Measurements from ENCODE around the gene NEDD4L. TPM values are rescaled to one million over a fixed set of nuclear protein-coding genes. Genes with fewer than 3 reads are reported as not detected.

NEDD4L gene
- polyA plus RNA-seq, 1 of the 3 experiments (the other 2 are of a cell fraction): 13.2 TPM

DNA sequence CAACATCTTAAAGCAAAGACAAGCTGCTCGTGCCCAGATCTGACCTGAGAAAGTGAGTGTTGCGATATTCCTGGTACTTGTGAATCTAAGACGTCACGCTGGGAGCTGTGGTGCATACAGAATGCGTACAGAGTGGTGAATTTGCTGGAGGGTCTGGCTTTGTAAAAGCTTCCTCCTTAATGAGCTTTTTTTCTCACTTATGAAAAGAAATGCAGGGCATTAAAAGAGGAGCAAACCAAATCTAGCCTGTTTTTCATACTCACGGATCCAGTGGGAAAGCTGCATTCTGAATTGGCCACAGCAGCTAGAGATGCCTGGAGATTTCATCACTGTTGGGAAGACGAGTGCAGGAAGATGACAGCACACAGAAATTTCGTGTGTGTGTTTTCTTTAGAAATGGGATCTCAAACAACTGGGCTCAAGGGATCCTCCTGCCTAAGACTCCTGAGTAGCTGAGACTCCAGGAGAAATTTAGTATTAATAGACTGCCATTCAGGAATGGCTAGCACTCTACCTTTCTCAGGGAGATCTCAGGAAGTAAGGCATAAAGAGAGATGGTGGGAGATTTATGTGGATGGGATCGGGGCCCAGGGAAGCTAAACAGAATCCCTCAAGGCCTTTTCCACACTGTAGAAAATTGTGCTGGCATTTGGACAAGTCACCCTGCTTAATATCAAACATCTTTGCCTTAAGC, 403.5 kb downstream of the NEDD4L start:
- Histone ChIP-seq H3K4me1 (ENCODE audit: control insufficient read depth in 1 of 2, insufficient read depth in 2 of 2, low read depth in 1 of 2, low read length in 1 of 2) (peaks cover 0 to 5% of the 10 kb centered on the region in 2 experiments; a peak in 3 of 4 replicates), H3K4me3 (ENCODE audit: low read depth in 2 of 2, low read length in 1 of 2) (no peak overlapping the region), H3K36me3 (replicated peaks in 1 of 2; ENCODE audit: control insufficient read depth in 1 of 2, insufficient read depth in 2 of 2, low read length in 1 of 2) (no peaks in the 10 kb centered on the region), H3K9me2 (no peaks in the 10 kb centered on the region), H3K27me3 (ENCODE audit: insufficient read depth) (no peaks in the 10 kb centered on the region), H3K9ac (no peak overlapping the region), H4K20me1 (ENCODE audit: insufficient read depth) (no peaks in the 10 kb centered on the region), H2AFZ (ENCODE audit: low read depth) (no peak overlapping the region), H3K4me2 (no peak overlapping the region), H3K27ac (ENCODE audit: low read depth in 2 of 2, low read length in 1 of 2) (no peak overlapping the region), H3K9me3 (no peaks in the 10 kb centered on the region), H3F3A (replicated peaks; ENCODE audit: insufficient read depth) (no peaks in the 10 kb centered on the region), H3K79me2 (ENCODE audit: insufficient read depth) (no peaks in the 10 kb centered on the region)
- ChIA-PET CTCF (no interaction called here), POLR2A (no interaction called here)
- 75% methylated on average over 9 of the region's 9 CpGs for WGBS (ENCODE audit: low lambda C conversion rate)
- no peak for TF ChIP-seq NFIC (IDR thresholded peaks at IDR 0.05; ENCODE audit: borderline replicate concordance)
- TF ChIP-seq, protein P1, sequence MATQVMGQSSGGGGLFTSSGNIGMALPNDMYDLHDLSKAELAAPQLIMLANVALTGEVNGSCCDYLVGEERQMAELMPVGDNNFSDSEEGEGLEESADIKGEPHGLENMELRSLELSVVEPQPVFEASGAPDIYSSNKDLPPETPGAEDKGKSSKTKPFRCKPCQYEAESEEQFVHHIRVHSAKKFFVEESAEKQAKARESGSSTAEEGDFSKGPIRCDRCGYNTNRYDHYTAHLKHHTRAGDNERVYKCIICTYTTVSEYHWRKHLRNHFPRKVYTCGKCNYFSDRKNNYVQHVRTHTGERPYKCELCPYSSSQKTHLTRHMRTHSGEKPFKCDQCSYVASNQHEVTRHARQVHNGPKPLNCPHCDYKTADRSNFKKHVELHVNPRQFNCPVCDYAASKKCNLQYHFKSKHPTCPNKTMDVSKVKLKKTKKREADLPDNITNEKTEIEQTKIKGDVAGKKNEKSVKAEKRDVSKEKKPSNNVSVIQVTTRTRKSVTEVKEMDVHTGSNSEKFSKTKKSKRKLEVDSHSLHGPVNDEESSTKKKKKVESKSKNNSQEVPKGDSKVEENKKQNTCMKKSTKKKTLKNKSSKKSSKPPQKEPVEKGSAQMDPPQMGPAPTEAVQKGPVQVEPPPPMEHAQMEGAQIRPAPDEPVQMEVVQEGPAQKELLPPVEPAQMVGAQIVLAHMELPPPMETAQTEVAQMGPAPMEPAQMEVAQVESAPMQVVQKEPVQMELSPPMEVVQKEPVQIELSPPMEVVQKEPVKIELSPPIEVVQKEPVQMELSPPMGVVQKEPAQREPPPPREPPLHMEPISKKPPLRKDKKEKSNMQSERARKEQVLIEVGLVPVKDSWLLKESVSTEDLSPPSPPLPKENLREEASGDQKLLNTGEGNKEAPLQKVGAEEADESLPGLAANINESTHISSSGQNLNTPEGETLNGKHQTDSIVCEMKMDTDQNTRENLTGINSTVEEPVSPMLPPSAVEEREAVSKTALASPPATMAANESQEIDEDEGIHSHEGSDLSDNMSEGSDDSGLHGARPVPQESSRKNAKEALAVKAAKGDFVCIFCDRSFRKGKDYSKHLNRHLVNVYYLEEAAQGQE (IDR thresholded peaks at IDR 0.05; ENCODE audit: low read depth, low read length): no peak
- no peak for TF ChIP-seq YY1 (IDR thresholded peaks at IDR 0.05; ENCODE audit: low read depth)
- no peak for TF ChIP-seq JUND (IDR thresholded peaks at IDR 0.05)
- TF ChIP-seq, protein P2, sequence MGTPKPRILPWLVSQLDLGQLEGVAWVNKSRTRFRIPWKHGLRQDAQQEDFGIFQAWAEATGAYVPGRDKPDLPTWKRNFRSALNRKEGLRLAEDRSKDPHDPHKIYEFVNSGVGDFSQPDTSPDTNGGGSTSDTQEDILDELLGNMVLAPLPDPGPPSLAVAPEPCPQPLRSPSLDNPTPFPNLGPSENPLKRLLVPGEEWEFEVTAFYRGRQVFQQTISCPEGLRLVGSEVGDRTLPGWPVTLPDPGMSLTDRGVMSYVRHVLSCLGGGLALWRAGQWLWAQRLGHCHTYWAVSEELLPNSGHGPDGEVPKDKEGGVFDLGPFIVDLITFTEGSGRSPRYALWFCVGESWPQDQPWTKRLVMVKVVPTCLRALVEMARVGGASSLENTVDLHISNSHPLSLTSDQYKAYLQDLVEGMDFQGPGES (IDR thresholded peaks at IDR 0.05; ENCODE audit: low read depth, low read length): no peak
- TF ChIP-seq PBX3 (IDR thresholded peaks at IDR 0.05): no peak
- no peak for TF ChIP-seq NRF1 (IDR thresholded peaks at IDR 0.05; ENCODE audit: low read depth, low read length)
- TF ChIP-seq CTCF (IDR thresholded peaks at IDR 0.05): no peak
- no peak for TF ChIP-seq RXRA (IDR thresholded peaks at IDR 0.05; ENCODE audit: borderline replicate concordance, low read depth)
- no peak for TF ChIP-seq TCF12 (IDR thresholded peaks at IDR 0.05)
- DNase-seq: peak; percentile 45

Measured in SK-N-SH (cell line).